Uterus (tissue), 4 donors: ENCODE data around the gene PPM1F. TPM values are rescaled to one million over a fixed set of nuclear protein-coding genes. Genes with fewer than 3 reads are reported as not detected.
"Not testable (repeated sequence)": the region's sequence is repeated elsewhere in the genome, so short reads cannot be mapped to it uniquely, and the experiment has no call there.

ENCODE experiments used
- DNase-seq, 2 donors: peaks; one replicate each; pipeline ENCODE4 v3.0.0-alpha.2; 2019 to 2020
- H3K27ac ChIP-seq, 2 donors: fragments of 200-600 bp; sonication (generic); 1 replicate in 1 of 2; 2 replicates in 1 of 2; pipeline ENCODE4 v1.5.1; 2016 to 2018
- H3K27me3 ChIP-seq, 2 donors: fragments of 200-600 bp; sonication (generic); one replicate each; pipeline ENCODE4 v1.5.1; 2018 to 2019; ENCODE audit warnings: control low read depth in 1 of 2
- H3K36me3 ChIP-seq, 2 donors: fragments of 200-600 bp; sonication (generic); one replicate each; pipeline ENCODE4 v1.5.1; 2019; ENCODE audit warnings: control low read depth in 1 of 2
- H3K4me1 ChIP-seq, 2 donors: fragments of 200-600 bp; sonication (generic); one replicate each; pipeline ENCODE4 v1.5.1; 2018 to 2019; ENCODE audit warnings: control low read depth in 1 of 2
- H3K4me3 ChIP-seq, 2 donors: fragments of 200-600 bp; sonication (generic); 1 replicate in 1 of 2; 2 replicates in 1 of 2; pipeline ENCODE4 v1.5.1; 2018 to 2019; ENCODE audit warnings: mild to moderate bottlenecking in 1 of 2
- H3K9me3 ChIP-seq, 2 donors: fragments of 200-600 bp; sonication (generic); one replicate each; pipeline ENCODE4 v1.5.1; 2019; ENCODE audit warnings: control low read depth in 1 of 2
- POLR2A ChIP-seq, 2 donors: fragments of 450-650 bp; IDR thresholded peaks; one replicate each; pipeline ENCODE4 v1.6.1; 2016; ENCODE audit warnings: antibody characterized with exemption in 2 of 2, mild to moderate bottlenecking in 1 of 2, moderate library complexity in 1 of 2
- intact Hi-C: fragments of 100-400 bp; cut with DNase I; formaldehyde crosslinking; loops from one replicate; pipeline ENCODE4 v1.15.1; 2023; ENCODE audit warnings: low total_unique reads
- total RNA-seq, 4 donors: library from RNA; depleted of rRNA in 3 of 4; stranded (reverse); fragments of >200 nt in 3 of 4; gene quantifications; one replicate each; pipeline versions ENCODE4 v1.1.0 to v1.2.4, GENCODE V29; 2014 to 2023
- TF ChIP-seq, protein P1 (sequence below), 4 experiments: fragments of 200-600 bp in 2 of 4; fragments of 450-650 bp in 2 of 4; sonication (generic) in 2 of 4; IDR thresholded peaks; one replicate each; pipeline ENCODE4 v1.5.1; 2016 to 2019; ENCODE audit warnings: antibody characterized with exemption in 4 of 4, mild to moderate bottlenecking in 2 of 4, moderate library complexity in 1 of 4
- donor health status: DM: yes; HTN: yes; CAD: no.

The PPM1F gene
- total RNA-seq, 4 donors from 2014 or later: 16.2 to 67.3 (median 48.8) TPM

DNA sequence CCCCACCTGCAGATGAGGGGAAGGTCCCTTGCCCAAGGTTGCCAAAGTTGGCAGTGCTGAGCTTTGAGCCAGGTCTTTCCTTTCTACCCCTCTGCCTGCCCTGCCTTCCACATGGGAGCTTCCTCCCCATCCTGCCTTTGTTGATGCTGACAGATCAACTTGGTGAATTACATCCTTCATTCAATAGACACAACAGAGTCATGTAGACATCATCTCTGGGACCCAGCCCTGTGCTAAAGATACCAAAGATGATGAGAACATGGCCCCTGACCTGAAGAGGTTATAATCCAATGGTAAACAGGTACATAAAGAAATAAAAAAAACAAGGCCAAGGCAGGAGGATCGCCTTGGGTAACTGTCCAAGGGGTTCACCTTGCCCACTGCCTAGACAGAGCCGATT lies 42.8 kb downstream of the PPM1F start:
- no peak for TF ChIP-seq POLR2A (IDR thresholded peaks at IDR 0.05)
- TF ChIP-seq, protein P1, sequence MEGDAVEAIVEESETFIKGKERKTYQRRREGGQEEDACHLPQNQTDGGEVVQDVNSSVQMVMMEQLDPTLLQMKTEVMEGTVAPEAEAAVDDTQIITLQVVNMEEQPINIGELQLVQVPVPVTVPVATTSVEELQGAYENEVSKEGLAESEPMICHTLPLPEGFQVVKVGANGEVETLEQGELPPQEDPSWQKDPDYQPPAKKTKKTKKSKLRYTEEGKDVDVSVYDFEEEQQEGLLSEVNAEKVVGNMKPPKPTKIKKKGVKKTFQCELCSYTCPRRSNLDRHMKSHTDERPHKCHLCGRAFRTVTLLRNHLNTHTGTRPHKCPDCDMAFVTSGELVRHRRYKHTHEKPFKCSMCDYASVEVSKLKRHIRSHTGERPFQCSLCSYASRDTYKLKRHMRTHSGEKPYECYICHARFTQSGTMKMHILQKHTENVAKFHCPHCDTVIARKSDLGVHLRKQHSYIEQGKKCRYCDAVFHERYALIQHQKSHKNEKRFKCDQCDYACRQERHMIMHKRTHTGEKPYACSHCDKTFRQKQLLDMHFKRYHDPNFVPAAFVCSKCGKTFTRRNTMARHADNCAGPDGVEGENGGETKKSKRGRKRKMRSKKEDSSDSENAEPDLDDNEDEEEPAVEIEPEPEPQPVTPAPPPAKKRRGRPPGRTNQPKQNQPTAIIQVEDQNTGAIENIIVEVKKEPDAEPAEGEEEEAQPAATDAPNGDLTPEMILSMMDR (IDR thresholded peaks at IDR 0.05): no peak
- H3K36me3 ChIP-seq: no peaks in the 10 kb centered on the region
- H3K4me1 ChIP-seq: no peaks in the 10 kb centered on the region
- intact Hi-C loops: no loop called here
- no peak for DNase-seq
- no peak overlapping the region for H3K4me3 ChIP-seq
- no peak overlapping the region for H3K27ac ChIP-seq
- no peaks in the 10 kb centered on the region for H3K9me3 ChIP-seq
- no peaks in the 10 kb centered on the region for H3K27me3 ChIP-seq

DNA sequence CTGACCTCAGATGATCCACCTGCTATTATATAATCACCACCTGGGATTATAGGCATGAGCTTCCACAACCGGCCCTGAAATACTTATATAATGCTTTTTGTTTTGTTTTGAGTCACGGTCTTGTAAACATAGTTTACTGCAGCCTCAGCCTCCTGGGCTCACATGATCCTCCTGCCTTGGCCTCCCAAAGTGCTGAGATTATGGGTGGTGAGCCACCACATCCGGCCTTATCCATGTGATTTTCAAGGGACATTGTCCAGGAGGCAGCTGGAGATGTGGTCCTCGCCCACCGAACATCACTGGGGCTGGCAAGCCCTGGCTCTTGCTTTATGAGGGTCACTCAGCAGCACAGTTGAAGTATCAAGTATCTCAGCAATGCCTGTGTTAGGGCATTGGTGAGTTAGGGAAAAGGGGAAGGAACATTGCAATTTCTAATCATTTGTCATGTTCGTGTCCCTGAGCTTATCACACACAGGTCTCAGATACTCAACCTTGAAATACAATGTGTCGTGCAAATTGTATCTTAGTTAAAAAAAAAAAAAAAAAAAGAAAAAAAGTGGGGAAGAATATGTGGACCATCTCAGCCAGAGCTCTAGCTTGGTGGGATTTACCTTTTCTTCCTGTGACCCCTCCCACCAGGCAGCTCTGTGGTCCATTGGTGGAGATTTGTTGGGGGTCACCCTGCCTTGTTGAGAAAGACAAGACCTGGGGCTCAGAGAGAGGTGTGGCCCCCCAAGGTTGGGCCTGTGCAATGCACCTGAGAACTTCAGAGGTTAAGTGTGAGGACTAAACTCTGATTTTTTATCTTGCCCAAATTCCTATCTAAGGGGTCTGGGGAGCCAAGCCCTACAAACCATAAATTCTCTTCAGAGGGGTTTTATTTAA lies 44.8 kb downstream of the PPM1F start:
- Histone ChIP-seq H3K9me3 (no peaks in the 10 kb centered on the region), H3K4me3 (no peak overlapping the region), H3K36me3 (no peaks in the 10 kb centered on the region), H3K27me3 (no peaks in the 10 kb centered on the region), H3K27ac (no peak overlapping the region), H3K4me1 (no peaks in the 10 kb centered on the region)
- intact Hi-C loops: no loop called here
- TF ChIP-seq POLR2A (IDR thresholded peaks at IDR 0.05): no peak
- TF ChIP-seq, protein P1 (IDR thresholded peaks at IDR 0.05): no peak
- DNase-seq: no peak

DNA sequence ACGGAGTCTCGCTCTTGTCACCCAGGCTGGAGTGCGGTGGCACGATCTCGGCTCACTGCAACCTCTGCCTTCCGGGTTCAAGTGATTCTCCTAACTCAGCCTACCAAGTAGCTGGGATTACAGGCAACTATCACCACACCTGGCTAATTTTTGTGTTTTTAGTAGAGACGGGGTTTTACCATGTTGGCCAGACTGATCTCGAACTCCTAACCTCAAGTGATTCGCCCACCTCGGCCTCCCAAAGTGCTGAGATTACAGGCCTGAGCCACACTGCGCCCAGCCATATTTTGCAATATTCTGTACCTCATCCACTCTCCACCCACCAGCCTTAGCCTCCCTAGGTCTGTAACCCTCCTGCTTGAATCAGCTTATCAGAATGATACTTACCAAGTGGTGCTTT lies 47.4 kb downstream of the PPM1F start:
- H3K27ac ChIP-seq, H3K36me3 ChIP-seq, H3K4me3 ChIP-seq, DNase-seq, intact Hi-C loops, H3K27me3 ChIP-seq, H3K9me3 ChIP-seq, H3K4me1 ChIP-seq: not testable (repeated sequence)

DNA sequence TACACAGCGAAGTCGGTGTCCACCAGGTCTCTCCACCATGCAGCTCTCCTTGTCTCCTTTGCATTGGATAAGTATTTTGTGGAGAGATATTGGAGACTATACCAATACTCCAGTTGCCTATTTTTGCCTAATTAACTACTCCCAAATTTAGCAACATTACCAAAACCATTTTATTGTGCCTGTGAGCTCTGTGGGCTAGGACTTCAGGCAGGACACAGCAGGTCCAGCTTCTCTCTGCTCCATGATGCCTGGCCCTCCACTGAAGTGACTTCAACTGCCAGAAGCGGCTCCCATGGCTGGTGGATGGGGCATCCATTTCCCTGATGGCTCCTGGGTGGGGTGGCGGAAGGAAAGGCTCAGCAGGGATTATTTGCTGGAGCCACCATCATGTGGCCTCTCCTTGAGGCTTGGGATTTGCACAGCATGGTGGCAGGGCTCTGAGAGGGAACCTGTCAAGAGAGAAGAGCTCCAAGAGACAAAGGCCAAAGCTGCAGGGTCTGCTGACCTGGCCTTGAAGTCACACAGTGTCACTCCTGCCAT lies 48.3 kb downstream of the PPM1F start:
- no peak for DNase-seq

DNA sequence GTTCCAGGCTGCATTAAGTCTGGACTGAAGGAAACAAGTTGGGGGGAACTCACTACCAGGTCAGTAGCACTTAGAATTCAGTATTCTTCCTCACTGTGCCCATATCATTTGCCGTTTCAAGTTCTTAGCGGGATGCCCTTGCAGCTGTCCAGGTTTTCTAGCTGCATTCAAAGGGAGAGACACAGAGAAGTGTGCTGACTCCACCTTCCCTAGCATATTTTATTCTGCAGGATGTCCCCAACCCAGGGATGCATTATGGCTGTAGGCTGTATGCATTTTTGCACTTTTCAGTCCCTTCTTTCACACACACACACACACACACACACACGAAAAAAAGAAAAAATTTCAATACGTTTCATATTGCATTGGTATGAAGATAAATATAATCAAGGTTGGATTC lies 49.4 kb downstream of the PPM1F start:
- Histone ChIP-seq H3K9me3 (no peaks in the 10 kb centered on the region), H3K4me3 (no peak overlapping the region), H3K36me3 (no peaks in the 10 kb centered on the region), H3K27me3 (no peaks in the 10 kb centered on the region), H3K4me1 (no peaks in the 10 kb centered on the region), H3K27ac (no peak overlapping the region)
- no peak for DNase-seq
- intact Hi-C loops: no loop called here
- TF ChIP-seq POLR2A (IDR thresholded peaks at IDR 0.05): no peak
- TF ChIP-seq, protein P1 (IDR thresholded peaks at IDR 0.05): no peak

More for the DNA sequence above, 48.3 kb downstream of the PPM1F start:
- Histone ChIP-seq H3K9me3 (no peaks in the 10 kb centered on the region), H3K27me3 (no peaks in the 10 kb centered on the region), H3K4me3 (no peak overlapping the region), H3K36me3 (no peaks in the 10 kb centered on the region), H3K4me1 (no peaks in the 10 kb centered on the region), H3K27ac (no peak overlapping the region)
- intact Hi-C loops: no loop called here
- no peak for TF ChIP-seq POLR2A (IDR thresholded peaks at IDR 0.05)
- TF ChIP-seq, protein P1 (IDR thresholded peaks at IDR 0.05): no peak
